AG04450 (cell line): ENCODE results near the gene PITX1. TPM values are rescaled to one million over a fixed set of nuclear protein-coding genes. Genes with fewer than 3 reads are reported as not detected.

Experiments
- CTCF ChIA-PET: fragments of 300-600, 350-600 bp; formaldehyde crosslinking; extraction: SDS; loops from one replicate; lab custom pipeline; 2022; ENCODE audit warnings: antibody characterized with exemption, inconsistent platforms; lab: Charles Lee
- POLR2A ChIA-PET: fragments of 350-600 bp; formaldehyde crosslinking; extraction: SDS; loops from one replicate; lab custom pipeline; 2021; ENCODE audit warnings: antibody characterized with exemption, inconsistent platforms; lab: Yijun Ruan, JAX
- DNase-seq: peaks from one replicate; pipeline ENCODE4 v3.0.0-alpha.2; 2011; ENCODE audit warnings: low read depth, low spot score
- H3K27ac ChIP-seq: one replicate; pipeline ENCODE4 v1.5.1; 2012; ENCODE audit warnings: low read depth, low read length, control low read depth
- H3K27me3 ChIP-seq: one replicate; pipeline ENCODE4 v1.6.0; 2012; ENCODE audit warnings: low read length; ENCODE audit not compliant: control insufficient read depth, insufficient read depth
- H3K4me3 ChIP-seq: 2 replicates; pipeline ENCODE4 v1.5.1; 2011; ENCODE audit warnings: mild to moderate bottlenecking, low read depth, low read length, control low read depth
- H3K9me3 ChIP-seq: 2 replicates; pipeline ENCODE4 v1.5.1; 2012; ENCODE audit warnings: low read length; ENCODE audit not compliant: control insufficient read depth, insufficient read depth
- CTCF ChIP-seq: IDR thresholded peaks from 2 replicates; pipeline ENCODE4 v1.5.1; 2011; ENCODE audit warnings: low read depth, low read length, control low read depth, inconsistent platforms
- polyA plus RNA-seq: library from polyadenylated mRNA; depleted of rRNA; stranded (reverse); fragments of >200 nt; gene quantifications from 2 replicates; pipeline ENCODE4 v1.2.3, GENCODE V29; 2011

PITX1 gene
- polyA plus RNA-seq, 1 experiment = 72.1 TPM

- ChIA-PET CTCF (no interaction called here), POLR2A (no interaction called here)
- no peaks in the 10 kb centered on the region; the same call in 1 of the 2 replicates for H3K9me3 ChIP-seq
- H3K27me3 ChIP-seq = peaks cover 13% of the 10 kb centered on the region
- no peak for TF ChIP-seq CTCF
- H3K27ac ChIP-seq = no peak overlapping the region
- H3K4me3 ChIP-seq = no peak overlapping the region
- DNase-seq = no peak
Observed at GRCh38 chr5:135062216-135063055, 28.4 kb upstream of the PITX1 start.

- Histone ChIP-seq H3K27ac (no peak overlapping the region), H3K9me3 (no peaks in the 10 kb centered on the region; the same call in 1 of the 2 replicates), H3K27me3 (peaks cover 10% of the 10 kb centered on the region), H3K4me3 (no peak overlapping the region)
- POLR2A ChIA-PET = no interaction called here
- CTCF ChIA-PET = interaction anchor here (0.6 kb wide), 1 partner anchor 18 kb away, joined by 3 read pairs; no protein-coding TSS in a partner anchor
- no peak for DNase-seq
- no peak for TF ChIP-seq CTCF
Observed at GRCh38 chr5:135061001-135061400, 27.0 kb upstream of the PITX1 start.

- H3K27me3 ChIP-seq = peaks cover 12% of the 10 kb centered on the region
- no peak overlapping the region for H3K4me3 ChIP-seq
- TF ChIP-seq CTCF = no peak
- CTCF ChIA-PET = no interaction called here
- POLR2A ChIA-PET = no interaction called here
- DNase-seq = no peak
- H3K27ac ChIP-seq = no peak overlapping the region
- no peaks in the 10 kb centered on the region; the same call in 1 of the 2 replicates for H3K9me3 ChIP-seq
Observed at GRCh38 chr5:135060021-135060420, 26.0 kb upstream of the PITX1 start.

GRCh38 chr5:135059000-135059923 is 25.2 kb upstream of the PITX1 start:
- Histone ChIP-seq H3K4me3 (no peak overlapping the region), H3K9me3 (no peaks in the 10 kb centered on the region; the same call in 1 of the 2 replicates), H3K27me3 (peaks cover 13% of the 10 kb centered on the region), H3K27ac (no peak overlapping the region)
- peak; percentile 16; the same call in 1 of the 2 replicates for TF ChIP-seq CTCF
- POLR2A ChIA-PET = no interaction called here
- no peak for DNase-seq
- CTCF ChIA-PET = no interaction called here
